GM08714 (cell line): ENCODE results near the gene LBX2.
A peak's percentile ranks its signal among the peaks of the same experiment; 100 is the strongest.

Experiments used
- H3K4me3 ChIP-seq: fragments of 200-500 bp; sonication (Bioruptor generic); 2 replicates; pipeline ENCODE4 v1.5.1; 2014; ENCODE audit warnings: mild to moderate bottlenecking, low read length, inconsistent platforms
- ZNF274 ChIP-seq: IDR thresholded peaks from 2 replicates; pipeline ENCODE4 v1.6.1; 2012; ENCODE audit warnings: mild to moderate bottlenecking, low read depth, low read length

Gene LBX2

GRCh38 chr2:74515271-74515980 lies 16.0 kb upstream of the LBX2 start:
- H3K4me3 ChIP-seq, result peak overlapping the region; percentile 1; the same call in 1 of the 2 replicates
- no peak for TF ChIP-seq ZNF274

- H3K4me3 ChIP-seq, result no peak within 1 kb of the TSS; the same call in 1 of the 2 replicates
- TF ChIP-seq ZNF274, result no peak
Measured at GRCh38 chr2:74514368-74515270, 15.2 kb upstream of the LBX2 start, which contains the start of gene TLX2. TSS of gene TLX2 (plus strand) at chr2:74514450. CDS start at chr2:74514807, 357 bp downstream.

GRCh38 chr2:74513605-74514367 lies 14.4 kb upstream of the LBX2 start:
- no peak overlapping the region for H3K4me3 ChIP-seq
- no peak for TF ChIP-seq ZNF274

GRCh38 chr2:74512744-74513604 lies 13.6 kb upstream of the LBX2 start:
- TF ChIP-seq ZNF274, result no peak
- no peak overlapping the region for H3K4me3 ChIP-seq

- no peak overlapping the region for H3K4me3 ChIP-seq
- TF ChIP-seq ZNF274, result no peak
Measured at GRCh38 chr2:74511104-74511989, 11.9 kb upstream of the LBX2 start.

- TF ChIP-seq ZNF274, result no peak
- H3K4me3 ChIP-seq, result no peak overlapping the region
Measured at GRCh38 chr2:74510272-74510671, 10.9 kb upstream of the LBX2 start.

GRCh38 chr2:74507926-74508520 lies 8.6 kb upstream of the LBX2 start:
- peak overlapping the region; percentile 65; the same call in 1 of the 2 replicates for H3K4me3 ChIP-seq

GRCh38 chr2:74507145-74507925 lies 7.9 kb upstream of the LBX2 start, which contains the start of gene PCGF1:
TSS of gene PCGF1 (minus strand) at chr2:74507695. CDS start at chr2:74507668, 27 bp downstream.
- TF ChIP-seq ZNF274, result no peak
- H3K4me3 ChIP-seq, result peak within 1 kb of the TSS; percentile 65

More at GRCh38 chr2:74507926-74508520, 8.6 kb upstream of the LBX2 start:
- no peak for TF ChIP-seq ZNF274

GRCh38 chr2:74505448-74506246 lies 6.2 kb upstream of the LBX2 start:
- no peak for TF ChIP-seq ZNF274
- H3K4me3 ChIP-seq, result no peak overlapping the region

GRCh38 chr2:74504591-74504990 lies 5.2 kb upstream of the LBX2 start:
- no peak for TF ChIP-seq ZNF274

More at GRCh38 chr2:74504591-74504990, 5.2 kb upstream of the LBX2 start:
- no peak overlapping the region for H3K4me3 ChIP-seq
